Panc1 (cell line): Measurements from ENCODE around the gene QRFP. TPM values are rescaled to one million over a fixed set of nuclear protein-coding genes. Genes with fewer than 3 reads are reported as not detected.

ENCODE experiments used
- ATAC-seq: fragments of 200-7000 bp; cut with Tn5 transposase; 2 replicates; pipeline ENCODE4 v1.9.1; 2020; ENCODE audit warnings: mild to moderate bottlenecking, moderate library complexity
- BruUV-seq: library from RNA; stranded (reverse); fragments of 400-500 nt; replicated peaks from 2 replicates; lab custom pipeline; 2021; lab: Mats Ljungman, UMichigan
- CTCF ChIA-PET: fragments of 300-600 bp; sonication (Branson Sonifier 250); formaldehyde crosslinking; loops from one replicate; lab custom pipeline; 2022; ENCODE audit warnings: antibody characterized with exemption; lab: Charles Lee
- POLR2A ChIA-PET: fragments of 300-600 bp; sonication (Branson Sonifier 250); formaldehyde crosslinking; loops from one replicate; lab custom pipeline; 2022; ENCODE audit warnings: antibody characterized with exemption; lab: Charles Lee
- DNase-seq: peaks from one replicate; pipeline ENCODE4 v3.0.0-alpha.2; 2010; ENCODE audit warnings: low read depth, low spot score
- H3K27ac ChIP-seq: 2 replicates; pipeline ENCODE4 v1.5.1; 2011; ENCODE audit warnings: mild to moderate bottlenecking, low read length, inconsistent platforms
- H3K27me3 ChIP-seq: fragments of 200-500 bp; sonication (Bioruptor generic); 2 replicates; pipeline ENCODE4 v1.6.0; 2014; ENCODE audit warnings: low read length, inconsistent platforms; ENCODE audit not compliant: control insufficient read depth, insufficient read depth
- H3K36me3 ChIP-seq: fragments of 200-500 bp; sonication (Bioruptor generic); 2 replicates; pipeline ENCODE4 v1.5.1; 2014; ENCODE audit warnings: inconsistent platforms, mild to moderate bottlenecking, low read length, moderate library complexity; ENCODE audit not compliant: control insufficient read depth, insufficient read depth
- H3K4me1 ChIP-seq: 2 replicates; pipeline ENCODE4 v1.5.1; 2011; ENCODE audit warnings: inconsistent platforms, mild to moderate bottlenecking, low read length, moderate library complexity; ENCODE audit not compliant: control insufficient read depth, insufficient read depth
- H3K4me3 ChIP-seq, 2 experiments: 2 replicates each; pipeline ENCODE4 v1.5.1; 2011 to 2012; ENCODE audit warnings: low read depth in 2 of 2, low read length in 2 of 2, mild to moderate bottlenecking in 2 of 2, inconsistent platforms in 1 of 2, moderate library complexity in 1 of 2
- H3K9me3 ChIP-seq: fragments of 200-500 bp; sonication (Bioruptor generic); 2 replicates; pipeline ENCODE4 v1.5.1; 2014; ENCODE audit warnings: low read depth, mild to moderate bottlenecking, inconsistent platforms, low read length, moderate library complexity; ENCODE audit not compliant: control insufficient read depth, insufficient read depth
- POLR2AphosphoS5 ChIP-seq: IDR thresholded peaks from 2 replicates; pipeline ENCODE4 v1.6.1; 2012; ENCODE audit warnings: mild to moderate bottlenecking, low read depth, low read length, moderate library complexity
- SIN3A ChIP-seq: IDR thresholded peaks from 2 replicates; pipeline ENCODE4 v1.6.1; 2012; ENCODE audit warnings: low read depth, mild to moderate bottlenecking, low read length, moderate library complexity, borderline replicate concordance; ENCODE audit not compliant: insufficient read depth
- TCF7L2 ChIP-seq: IDR thresholded peaks from 2 replicates; pipeline ENCODE4 v1.6.1; 2011; ENCODE audit warnings: mild to moderate bottlenecking, low read depth, low read length, inconsistent platforms
- in situ Hi-C: cut with HindIII; loops from 2 replicates; pipeline ENCODE4 v1.10.0; 2016; ENCODE audit warnings: low sequenced_read_pairs, low pct_unique_long_range_greater_than_20kb
- intact Hi-C: fragments of 100-400 bp; cut with micrococcal nuclease; formaldehyde crosslinking; loops from one replicate; pipeline ENCODE4 v1.10.0; 2022; ENCODE audit not compliant: unreplicated experiment
- total RNA-seq: library from RNA; stranded (reverse); gene quantifications from one replicate; pipeline ENCODE4 v1.2.1, GENCODE V29; 2021; ENCODE audit not compliant: unreplicated experiment
- TF ChIP-seq, protein P1 (sequence below): fragments of 450-650 bp; IDR thresholded peaks from 2 replicates; pipeline ENCODE4 v1.5.1; 2017; ENCODE audit warnings: mild to moderate bottlenecking
- TF ChIP-seq, protein P2 (sequence below), 2 experiments: IDR thresholded peaks; 2 replicates each; pipeline ENCODE4 v1.6.1; 2011 to 2012; ENCODE audit warnings: low read depth in 2 of 2, control low read depth in 1 of 2, low read length in 1 of 2, mild to moderate bottlenecking in 1 of 2, moderate library complexity in 1 of 2; ENCODE audit not compliant: insufficient read depth in 1 of 2

Gene QRFP
- total RNA-seq, 1 experiment from 2014 or later, result not detected

DNA sequence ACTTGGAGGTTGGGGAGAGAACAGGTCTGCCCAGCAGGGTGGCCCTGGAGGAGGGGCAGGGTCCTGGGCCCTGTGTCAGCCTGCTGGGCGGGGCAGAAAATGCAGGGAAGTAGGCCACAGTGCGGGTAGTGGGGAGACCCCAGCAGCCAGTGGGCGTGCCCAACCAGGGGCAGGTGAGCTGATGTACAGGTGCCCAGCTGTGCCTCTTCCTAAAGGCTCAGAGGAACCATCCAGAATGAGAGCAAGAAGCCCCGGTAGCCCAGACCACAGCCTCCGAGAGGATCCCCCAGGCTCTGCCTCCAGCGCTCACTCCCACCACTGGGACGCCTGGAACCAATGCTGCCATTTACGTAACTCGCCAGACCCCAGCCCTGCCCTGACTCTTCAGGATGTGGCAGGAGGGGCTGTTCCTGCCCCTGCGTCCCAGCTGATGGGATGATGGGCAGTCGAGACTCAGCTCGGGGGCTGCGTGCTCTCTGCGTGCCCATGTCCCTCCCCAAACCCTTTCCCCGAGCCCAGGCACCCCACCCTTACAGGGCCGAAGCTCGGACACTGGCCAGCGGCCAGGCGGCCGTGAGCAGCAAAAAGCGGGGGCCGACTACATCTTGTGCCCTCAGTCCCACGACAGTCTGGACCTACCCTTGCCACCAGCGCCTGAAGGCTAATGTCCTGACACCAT lies 17.9 kb upstream of the QRFP start:
- POLR2A ChIA-PET, result no interaction called here
- intact Hi-C loops (no loop called here), in situ Hi-C loops (no loop called here)
- Histone ChIP-seq H3K27me3 (no peaks in the 10 kb centered on the region), H3K27ac (no peak overlapping the region), H3K4me3 (no peak overlapping the region), H3K4me1 (0 out of 2 replicates have a peak, but pooled peaks cover 4% of the 10 kb centered on the region), H3K36me3 (no peaks in the 10 kb centered on the region), H3K9me3 (no peaks in the 10 kb centered on the region)
- no TSS peak for BruUV-seq
- DNase-seq (no peak), ATAC-seq (no peak)
- TF ChIP-seq, protein P1, sequence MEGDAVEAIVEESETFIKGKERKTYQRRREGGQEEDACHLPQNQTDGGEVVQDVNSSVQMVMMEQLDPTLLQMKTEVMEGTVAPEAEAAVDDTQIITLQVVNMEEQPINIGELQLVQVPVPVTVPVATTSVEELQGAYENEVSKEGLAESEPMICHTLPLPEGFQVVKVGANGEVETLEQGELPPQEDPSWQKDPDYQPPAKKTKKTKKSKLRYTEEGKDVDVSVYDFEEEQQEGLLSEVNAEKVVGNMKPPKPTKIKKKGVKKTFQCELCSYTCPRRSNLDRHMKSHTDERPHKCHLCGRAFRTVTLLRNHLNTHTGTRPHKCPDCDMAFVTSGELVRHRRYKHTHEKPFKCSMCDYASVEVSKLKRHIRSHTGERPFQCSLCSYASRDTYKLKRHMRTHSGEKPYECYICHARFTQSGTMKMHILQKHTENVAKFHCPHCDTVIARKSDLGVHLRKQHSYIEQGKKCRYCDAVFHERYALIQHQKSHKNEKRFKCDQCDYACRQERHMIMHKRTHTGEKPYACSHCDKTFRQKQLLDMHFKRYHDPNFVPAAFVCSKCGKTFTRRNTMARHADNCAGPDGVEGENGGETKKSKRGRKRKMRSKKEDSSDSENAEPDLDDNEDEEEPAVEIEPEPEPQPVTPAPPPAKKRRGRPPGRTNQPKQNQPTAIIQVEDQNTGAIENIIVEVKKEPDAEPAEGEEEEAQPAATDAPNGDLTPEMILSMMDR, result no peak
- no peak for TF ChIP-seq TCF7L2
- TF ChIP-seq, protein P2, sequence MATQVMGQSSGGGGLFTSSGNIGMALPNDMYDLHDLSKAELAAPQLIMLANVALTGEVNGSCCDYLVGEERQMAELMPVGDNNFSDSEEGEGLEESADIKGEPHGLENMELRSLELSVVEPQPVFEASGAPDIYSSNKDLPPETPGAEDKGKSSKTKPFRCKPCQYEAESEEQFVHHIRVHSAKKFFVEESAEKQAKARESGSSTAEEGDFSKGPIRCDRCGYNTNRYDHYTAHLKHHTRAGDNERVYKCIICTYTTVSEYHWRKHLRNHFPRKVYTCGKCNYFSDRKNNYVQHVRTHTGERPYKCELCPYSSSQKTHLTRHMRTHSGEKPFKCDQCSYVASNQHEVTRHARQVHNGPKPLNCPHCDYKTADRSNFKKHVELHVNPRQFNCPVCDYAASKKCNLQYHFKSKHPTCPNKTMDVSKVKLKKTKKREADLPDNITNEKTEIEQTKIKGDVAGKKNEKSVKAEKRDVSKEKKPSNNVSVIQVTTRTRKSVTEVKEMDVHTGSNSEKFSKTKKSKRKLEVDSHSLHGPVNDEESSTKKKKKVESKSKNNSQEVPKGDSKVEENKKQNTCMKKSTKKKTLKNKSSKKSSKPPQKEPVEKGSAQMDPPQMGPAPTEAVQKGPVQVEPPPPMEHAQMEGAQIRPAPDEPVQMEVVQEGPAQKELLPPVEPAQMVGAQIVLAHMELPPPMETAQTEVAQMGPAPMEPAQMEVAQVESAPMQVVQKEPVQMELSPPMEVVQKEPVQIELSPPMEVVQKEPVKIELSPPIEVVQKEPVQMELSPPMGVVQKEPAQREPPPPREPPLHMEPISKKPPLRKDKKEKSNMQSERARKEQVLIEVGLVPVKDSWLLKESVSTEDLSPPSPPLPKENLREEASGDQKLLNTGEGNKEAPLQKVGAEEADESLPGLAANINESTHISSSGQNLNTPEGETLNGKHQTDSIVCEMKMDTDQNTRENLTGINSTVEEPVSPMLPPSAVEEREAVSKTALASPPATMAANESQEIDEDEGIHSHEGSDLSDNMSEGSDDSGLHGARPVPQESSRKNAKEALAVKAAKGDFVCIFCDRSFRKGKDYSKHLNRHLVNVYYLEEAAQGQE (IDR thresholded peaks at IDR 0.05; ENCODE audit: insufficient read depth in 1 of 2, low read depth in 2 of 2, low read length in 1 of 2), result no peak
- TF ChIP-seq POLR2AphosphoS5, result no peak
- no peak for TF ChIP-seq SIN3A
- CTCF ChIA-PET, result no interaction called here

DNA sequence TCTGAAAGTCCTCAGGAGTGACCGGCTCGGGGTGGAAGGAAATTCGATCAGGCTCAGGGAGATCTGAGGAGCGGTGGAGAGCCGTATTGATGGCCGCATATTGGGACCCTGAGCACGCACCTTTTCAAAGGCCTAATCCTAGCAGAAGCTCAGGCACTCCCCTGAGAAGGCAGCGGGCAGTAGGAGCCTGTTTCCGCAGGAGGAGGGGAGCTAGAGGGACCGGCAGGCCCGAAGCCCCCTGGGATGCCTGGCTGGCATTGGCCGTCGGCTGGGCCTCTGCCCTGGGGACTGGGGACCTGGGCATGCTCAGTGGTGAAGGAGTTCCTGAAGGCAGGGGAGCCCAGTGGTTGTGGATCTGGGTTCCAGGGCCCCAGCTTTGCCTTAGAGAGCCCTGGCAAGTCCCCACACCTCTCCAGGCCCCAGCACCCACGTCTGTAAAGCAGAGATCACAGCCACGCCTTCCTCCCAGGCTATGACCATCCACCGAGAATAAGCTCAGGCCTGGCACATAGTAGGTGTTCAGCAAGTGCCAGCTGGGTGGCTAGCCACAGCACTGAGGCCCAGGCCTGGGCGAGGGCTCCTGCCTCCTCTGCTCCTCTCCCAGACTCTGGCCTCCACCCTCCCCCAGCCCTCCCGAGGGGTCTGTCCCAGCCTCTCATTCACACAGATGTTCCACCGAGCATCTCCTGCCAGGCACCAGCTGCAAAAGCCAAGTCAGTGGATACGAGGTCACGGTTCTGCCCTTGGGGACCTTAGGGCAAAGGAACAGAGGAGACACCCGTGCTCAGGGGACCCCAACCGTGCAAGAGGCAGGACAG lies 17.2 kb upstream of the QRFP start:
- POLR2A ChIA-PET, result interaction anchor here (0.5 kb wide), 1 partner anchor 70 kb away, joined by 4 read pairs; no protein-coding TSS in a partner anchor
- intact Hi-C loops, result no loop called here
- in situ Hi-C loops, result no loop called here
- H3K27ac ChIP-seq, result no peak overlapping the region
- DNase-seq, result no peak
- H3K4me1 ChIP-seq, result 0 out of 2 replicates have a peak, but pooled peaks cover 4% of the 10 kb centered on the region
- H3K4me3 ChIP-seq, result no peak overlapping the region
- CTCF ChIA-PET, result interaction anchor here (0.7 kb wide), 1 partner anchor 114 kb away, joined by 3 read pairs; no protein-coding TSS in a partner anchor
- no peaks in the 10 kb centered on the region for H3K36me3 ChIP-seq
- TF ChIP-seq SIN3A (no peak), TCF7L2 (no peak), POLR2AphosphoS5 (no peak)
- TF ChIP-seq, protein P1, result no peak
- TF ChIP-seq, protein P2 (IDR thresholded peaks at IDR 0.05; ENCODE audit: insufficient read depth in 1 of 2, low read depth in 2 of 2, low read length in 1 of 2), result no peak
- ATAC-seq, result peak; percentile 43
- H3K27me3 ChIP-seq, result no peaks in the 10 kb centered on the region
- no peaks in the 10 kb centered on the region for H3K9me3 ChIP-seq
- BruUV-seq, result no TSS peak
